GM23338 (cell line): Measurements from ENCODE around the gene EEF2K.
A peak's percentile ranks its signal among the peaks of the same experiment; 100 is the strongest.

Experiments used
- CTCF ChIP-seq, 2 experiments: fragments of 200-600 bp in 1 of 2; sonication (generic) in 1 of 2; conservative IDR thresholded peaks; 2 replicates each; pipeline versions ENCODE4 v1.5.1 to v1.6.1; 2016 to 2017; ENCODE audit warnings: antibody characterized with exemption in 2 of 2, low read depth in 2 of 2, mild to moderate bottlenecking in 2 of 2, moderate library complexity in 1 of 2
- POLR2AphosphoS5 ChIP-seq: IDR thresholded peaks from 2 replicates; pipeline ENCODE4 v1.6.1; 2016; ENCODE audit warnings: antibody characterized with exemption, low read depth

GRCh38 chr16:22161999-22162655 lies 44.0 kb upstream of the EEF2K start, which contains the start of gene SDR42E2:
- TF ChIP-seq CTCF (conservative IDR thresholded peaks at IDR 0.05; ENCODE audit: low read depth in 2 of 2) (no peak), POLR2AphosphoS5 (peak; percentile 76)
